Measurements from ENCODE around the gene KCNE3. TPM values are rescaled to one million over a fixed set of nuclear protein-coding genes. Genes with fewer than 3 reads are reported as not detected.

The KCNE3 gene
- total and polyA plus RNA-seq, 2 experiments from 2014 or later, result 2.3 to 10.6 TPM

DNA sequence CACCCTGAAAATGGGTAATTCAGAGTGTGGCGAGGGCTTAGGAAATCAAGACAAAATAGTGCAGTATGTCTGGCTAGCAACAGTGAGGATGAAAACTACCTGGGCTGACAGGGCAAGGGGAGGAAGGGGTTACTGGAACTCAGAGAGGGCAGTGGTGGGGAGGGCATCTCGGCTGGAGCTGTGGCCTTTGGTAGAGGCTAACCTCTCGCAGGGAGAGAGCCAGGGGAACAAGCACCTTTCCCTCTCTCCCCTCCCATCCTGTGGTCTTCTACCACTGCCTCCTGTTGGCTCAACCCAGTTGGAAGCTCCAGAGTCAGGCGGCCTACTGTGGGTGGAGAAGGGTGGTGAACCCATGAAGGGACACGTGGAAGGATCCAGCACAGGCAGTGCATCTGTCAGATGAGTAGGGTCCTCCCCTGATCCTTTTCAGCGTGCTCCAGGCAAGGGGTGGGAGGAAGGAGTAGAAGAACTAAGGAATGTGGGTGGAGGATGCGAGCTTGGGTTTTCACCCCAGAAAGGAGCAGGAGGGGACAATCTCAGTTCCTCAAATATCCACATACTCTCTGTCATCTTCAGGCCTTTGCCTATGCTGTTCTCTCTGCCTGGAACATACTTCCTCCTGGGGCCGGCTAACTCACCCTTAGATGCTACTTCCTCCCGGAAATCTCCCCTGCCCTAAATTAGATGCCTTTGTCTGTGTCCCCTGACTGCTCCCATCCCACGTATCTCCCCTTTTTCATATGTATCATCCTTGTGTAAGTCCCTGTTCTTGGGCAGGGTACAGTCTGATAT is 6.2 kb upstream of the KCNE3 start (continued):
- TF ChIP-seq, protein P1, sequence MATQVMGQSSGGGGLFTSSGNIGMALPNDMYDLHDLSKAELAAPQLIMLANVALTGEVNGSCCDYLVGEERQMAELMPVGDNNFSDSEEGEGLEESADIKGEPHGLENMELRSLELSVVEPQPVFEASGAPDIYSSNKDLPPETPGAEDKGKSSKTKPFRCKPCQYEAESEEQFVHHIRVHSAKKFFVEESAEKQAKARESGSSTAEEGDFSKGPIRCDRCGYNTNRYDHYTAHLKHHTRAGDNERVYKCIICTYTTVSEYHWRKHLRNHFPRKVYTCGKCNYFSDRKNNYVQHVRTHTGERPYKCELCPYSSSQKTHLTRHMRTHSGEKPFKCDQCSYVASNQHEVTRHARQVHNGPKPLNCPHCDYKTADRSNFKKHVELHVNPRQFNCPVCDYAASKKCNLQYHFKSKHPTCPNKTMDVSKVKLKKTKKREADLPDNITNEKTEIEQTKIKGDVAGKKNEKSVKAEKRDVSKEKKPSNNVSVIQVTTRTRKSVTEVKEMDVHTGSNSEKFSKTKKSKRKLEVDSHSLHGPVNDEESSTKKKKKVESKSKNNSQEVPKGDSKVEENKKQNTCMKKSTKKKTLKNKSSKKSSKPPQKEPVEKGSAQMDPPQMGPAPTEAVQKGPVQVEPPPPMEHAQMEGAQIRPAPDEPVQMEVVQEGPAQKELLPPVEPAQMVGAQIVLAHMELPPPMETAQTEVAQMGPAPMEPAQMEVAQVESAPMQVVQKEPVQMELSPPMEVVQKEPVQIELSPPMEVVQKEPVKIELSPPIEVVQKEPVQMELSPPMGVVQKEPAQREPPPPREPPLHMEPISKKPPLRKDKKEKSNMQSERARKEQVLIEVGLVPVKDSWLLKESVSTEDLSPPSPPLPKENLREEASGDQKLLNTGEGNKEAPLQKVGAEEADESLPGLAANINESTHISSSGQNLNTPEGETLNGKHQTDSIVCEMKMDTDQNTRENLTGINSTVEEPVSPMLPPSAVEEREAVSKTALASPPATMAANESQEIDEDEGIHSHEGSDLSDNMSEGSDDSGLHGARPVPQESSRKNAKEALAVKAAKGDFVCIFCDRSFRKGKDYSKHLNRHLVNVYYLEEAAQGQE (IDR thresholded peaks at IDR 0.05; ENCODE audit: unreplicated experiment), result no peak

DNA sequence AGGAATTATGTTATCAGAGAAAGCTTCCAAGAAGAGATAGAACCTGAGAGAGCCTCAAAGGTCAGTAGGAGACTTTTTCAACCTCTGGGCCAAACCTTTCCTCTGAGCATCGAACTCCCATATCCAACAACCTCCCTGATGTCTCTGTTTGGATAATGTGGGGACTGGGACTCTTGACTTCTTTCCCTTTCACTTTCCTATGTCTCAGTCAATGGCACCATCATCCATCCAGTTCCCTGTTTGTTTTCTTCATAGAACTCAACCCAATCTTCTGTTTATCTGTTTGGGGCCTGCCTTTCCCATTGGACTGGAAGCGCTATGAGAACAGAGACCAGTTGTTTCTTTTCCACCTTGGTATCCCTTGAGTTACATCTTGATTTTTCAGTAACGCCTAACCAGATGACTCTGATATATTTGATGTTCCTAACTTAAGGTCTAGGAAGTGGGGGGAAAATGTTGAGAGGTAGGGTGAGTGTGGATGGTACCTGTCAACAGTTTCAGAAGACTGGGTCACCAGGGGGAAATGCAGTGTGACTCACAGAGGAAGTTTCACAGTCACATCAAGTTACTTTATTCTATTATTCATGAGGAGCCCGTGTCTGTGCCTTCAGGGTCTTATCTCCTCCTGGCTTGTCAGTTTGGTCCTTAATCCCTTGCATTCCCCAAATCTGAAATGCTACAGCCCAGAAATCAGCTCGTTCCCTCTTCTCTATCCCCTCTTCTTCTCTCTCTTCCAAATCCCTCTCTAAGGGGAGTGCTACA is 4.5 kb upstream of the KCNE3 start:
- no peak overlapping the region for H3K27ac Mint-ChIP-seq
- Histone ChIP-seq H3K27me3 (ENCODE audit: insufficient read depth) (peaks cover 4% of the 10 kb centered on the region; the same call in 1 of the 2 replicates), H3K36me3 (ENCODE audit: insufficient read depth) (no peaks in the 10 kb centered on the region), H3F3A (replicated peaks; ENCODE audit: low read depth) (no peaks in the 10 kb centered on the region), H3K4me3 (no peak overlapping the region), H3K79me2 (replicated peaks; ENCODE audit: insufficient read depth) (no peaks in the 10 kb centered on the region), H3K27ac (ENCODE audit: low read depth) (no peak overlapping the region), H4K20me1 (replicated peaks; ENCODE audit: insufficient read depth) (no peaks in the 10 kb centered on the region), H3K4me1 (ENCODE audit: insufficient read depth) (peaks cover 7% of the 10 kb centered on the region), H2AFZ (no peak overlapping the region), H3K9me2 (ENCODE audit: insufficient read depth) (peaks cover 16% of the 10 kb centered on the region; the same call in 1 of the 2 replicates), H3K4me2 (no peak overlapping the region)
- H3K36me3 Mint-ChIP-seq (ENCODE audit: low read depth), result no peaks in the 10 kb centered on the region
- no peak for DNase-seq (ENCODE audit: low spot score)
- no peaks in the 10 kb centered on the region for H3K9me3 Mint-ChIP-seq
- H3K4me1 Mint-ChIP-seq, result peaks cover 12% of the 10 kb centered on the region
- peaks cover 12% of the 10 kb centered on the region for H3K27me3 Mint-ChIP-seq (ENCODE audit: insufficient read depth, low read depth, poor library complexity)
- no peak overlapping the region for H3K4me3 Mint-ChIP-seq
- no peak for ATAC-seq
- no peak for TF ChIP-seq POLR2AphosphoS5 (IDR thresholded peaks at IDR 0.05; ENCODE audit: low read depth)
- no peak for TF ChIP-seq STAT1 (IDR thresholded peaks at IDR 0.05; ENCODE audit: unreplicated experiment)
- TF ChIP-seq ZNF114 (CRISPR knock-in tag; IDR thresholded peaks at IDR 0.05), result no peak
- TF ChIP-seq, protein P2, sequence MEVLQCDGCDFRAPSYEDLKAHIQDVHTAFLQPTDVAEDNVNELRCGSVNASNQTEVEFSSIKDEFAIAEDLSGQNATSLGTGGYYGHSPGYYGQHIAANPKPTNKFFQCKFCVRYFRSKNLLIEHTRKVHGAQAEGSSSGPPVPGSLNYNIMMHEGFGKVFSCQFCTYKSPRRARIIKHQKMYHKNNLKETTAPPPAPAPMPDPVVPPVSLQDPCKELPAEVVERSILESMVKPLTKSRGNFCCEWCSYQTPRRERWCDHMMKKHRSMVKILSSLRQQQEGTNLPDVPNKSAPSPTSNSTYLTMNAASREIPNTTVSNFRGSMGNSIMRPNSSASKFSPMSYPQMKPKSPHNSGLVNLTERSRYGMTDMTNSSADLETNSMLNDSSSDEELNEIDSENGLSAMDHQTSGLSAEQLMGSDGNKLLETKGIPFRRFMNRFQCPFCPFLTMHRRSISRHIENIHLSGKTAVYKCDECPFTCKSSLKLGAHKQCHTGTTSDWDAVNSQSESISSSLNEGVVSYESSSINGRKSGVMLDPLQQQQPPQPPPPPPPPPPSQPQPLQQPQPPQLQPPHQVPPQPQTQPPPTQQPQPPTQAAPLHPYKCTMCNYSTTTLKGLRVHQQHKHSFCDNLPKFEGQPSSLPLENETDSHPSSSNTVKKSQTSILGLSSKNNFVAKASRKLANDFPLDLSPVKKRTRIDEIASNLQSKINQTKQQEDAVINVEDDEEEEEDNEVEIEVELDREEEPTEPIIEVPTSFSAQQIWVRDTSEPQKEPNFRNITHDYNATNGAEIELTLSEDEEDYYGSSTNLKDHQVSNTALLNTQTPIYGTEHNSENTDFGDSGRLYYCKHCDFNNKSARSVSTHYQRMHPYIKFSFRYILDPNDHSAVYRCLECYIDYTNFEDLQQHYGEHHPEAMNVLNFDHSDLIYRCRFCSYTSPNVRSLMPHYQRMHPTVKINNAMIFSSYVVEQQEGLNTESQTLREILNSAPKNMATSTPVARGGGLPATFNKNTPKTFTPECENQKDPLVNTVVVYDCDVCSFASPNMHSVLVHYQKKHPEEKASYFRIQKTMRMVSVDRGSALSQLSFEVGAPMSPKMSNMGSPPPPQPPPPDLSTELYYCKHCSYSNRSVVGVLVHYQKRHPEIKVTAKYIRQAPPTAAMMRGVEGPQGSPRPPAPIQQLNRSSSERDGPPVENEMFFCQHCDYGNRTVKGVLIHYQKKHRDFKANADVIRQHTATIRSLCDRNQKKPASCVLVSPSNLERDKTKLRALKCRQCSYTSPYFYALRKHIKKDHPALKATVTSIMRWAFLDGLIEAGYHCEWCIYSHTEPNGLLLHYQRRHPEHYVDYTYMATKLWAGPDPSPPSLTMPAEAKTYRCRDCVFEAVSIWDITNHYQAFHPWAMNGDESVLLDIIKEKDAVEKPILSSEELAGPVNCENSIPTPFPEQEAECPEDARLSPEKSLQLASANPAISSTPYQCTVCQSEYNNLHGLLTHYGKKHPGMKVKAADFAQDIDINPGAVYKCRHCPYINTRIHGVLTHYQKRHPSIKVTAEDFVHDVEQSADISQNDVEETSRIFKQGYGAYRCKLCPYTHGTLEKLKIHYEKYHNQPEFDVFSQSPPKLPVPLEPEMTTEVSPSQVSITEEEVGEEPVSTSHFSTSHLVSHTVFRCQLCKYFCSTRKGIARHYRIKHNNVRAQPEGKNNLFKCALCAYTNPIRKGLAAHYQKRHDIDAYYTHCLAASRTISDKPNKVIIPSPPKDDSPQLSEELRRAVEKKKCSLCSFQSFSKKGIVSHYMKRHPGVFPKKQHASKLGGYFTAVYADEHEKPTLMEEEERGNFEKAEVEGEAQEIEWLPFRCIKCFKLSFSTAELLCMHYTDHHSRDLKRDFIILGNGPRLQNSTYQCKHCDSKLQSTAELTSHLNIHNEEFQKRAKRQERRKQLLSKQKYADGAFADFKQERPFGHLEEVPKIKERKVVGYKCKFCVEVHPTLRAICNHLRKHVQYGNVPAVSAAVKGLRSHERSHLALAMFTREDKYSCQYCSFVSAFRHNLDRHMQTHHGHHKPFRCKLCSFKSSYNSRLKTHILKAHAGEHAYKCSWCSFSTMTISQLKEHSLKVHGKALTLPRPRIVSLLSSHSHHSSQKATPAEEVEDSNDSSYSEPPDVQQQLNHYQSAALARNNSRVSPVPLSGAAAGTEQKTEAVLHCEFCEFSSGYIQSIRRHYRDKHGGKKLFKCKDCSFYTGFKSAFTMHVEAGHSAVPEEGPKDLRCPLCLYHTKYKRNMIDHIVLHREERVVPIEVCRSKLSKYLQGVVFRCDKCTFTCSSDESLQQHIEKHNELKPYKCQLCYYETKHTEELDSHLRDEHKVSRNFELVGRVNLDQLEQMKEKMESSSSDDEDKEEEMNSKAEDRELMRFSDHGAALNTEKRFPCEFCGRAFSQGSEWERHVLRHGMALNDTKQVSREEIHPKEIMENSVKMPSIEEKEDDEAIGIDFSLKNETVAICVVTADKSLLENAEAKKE (CRISPR knock-in tag; IDR thresholded peaks at IDR 0.05), result no peak
- TF ChIP-seq, protein P3, sequence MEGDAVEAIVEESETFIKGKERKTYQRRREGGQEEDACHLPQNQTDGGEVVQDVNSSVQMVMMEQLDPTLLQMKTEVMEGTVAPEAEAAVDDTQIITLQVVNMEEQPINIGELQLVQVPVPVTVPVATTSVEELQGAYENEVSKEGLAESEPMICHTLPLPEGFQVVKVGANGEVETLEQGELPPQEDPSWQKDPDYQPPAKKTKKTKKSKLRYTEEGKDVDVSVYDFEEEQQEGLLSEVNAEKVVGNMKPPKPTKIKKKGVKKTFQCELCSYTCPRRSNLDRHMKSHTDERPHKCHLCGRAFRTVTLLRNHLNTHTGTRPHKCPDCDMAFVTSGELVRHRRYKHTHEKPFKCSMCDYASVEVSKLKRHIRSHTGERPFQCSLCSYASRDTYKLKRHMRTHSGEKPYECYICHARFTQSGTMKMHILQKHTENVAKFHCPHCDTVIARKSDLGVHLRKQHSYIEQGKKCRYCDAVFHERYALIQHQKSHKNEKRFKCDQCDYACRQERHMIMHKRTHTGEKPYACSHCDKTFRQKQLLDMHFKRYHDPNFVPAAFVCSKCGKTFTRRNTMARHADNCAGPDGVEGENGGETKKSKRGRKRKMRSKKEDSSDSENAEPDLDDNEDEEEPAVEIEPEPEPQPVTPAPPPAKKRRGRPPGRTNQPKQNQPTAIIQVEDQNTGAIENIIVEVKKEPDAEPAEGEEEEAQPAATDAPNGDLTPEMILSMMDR (conservative IDR thresholded peaks at IDR 0.05; ENCODE audit: low read depth in 2 of 2), result no peak
- TF ChIP-seq, protein P4, sequence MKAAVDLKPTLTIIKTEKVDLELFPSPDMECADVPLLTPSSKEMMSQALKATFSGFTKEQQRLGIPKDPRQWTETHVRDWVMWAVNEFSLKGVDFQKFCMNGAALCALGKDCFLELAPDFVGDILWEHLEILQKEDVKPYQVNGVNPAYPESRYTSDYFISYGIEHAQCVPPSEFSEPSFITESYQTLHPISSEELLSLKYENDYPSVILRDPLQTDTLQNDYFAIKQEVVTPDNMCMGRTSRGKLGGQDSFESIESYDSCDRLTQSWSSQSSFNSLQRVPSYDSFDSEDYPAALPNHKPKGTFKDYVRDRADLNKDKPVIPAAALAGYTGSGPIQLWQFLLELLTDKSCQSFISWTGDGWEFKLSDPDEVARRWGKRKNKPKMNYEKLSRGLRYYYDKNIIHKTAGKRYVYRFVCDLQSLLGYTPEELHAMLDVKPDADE (IDR thresholded peaks at IDR 0.05), result no peak
